ENCODE measurements around the gene NTSR2.

DNA sequence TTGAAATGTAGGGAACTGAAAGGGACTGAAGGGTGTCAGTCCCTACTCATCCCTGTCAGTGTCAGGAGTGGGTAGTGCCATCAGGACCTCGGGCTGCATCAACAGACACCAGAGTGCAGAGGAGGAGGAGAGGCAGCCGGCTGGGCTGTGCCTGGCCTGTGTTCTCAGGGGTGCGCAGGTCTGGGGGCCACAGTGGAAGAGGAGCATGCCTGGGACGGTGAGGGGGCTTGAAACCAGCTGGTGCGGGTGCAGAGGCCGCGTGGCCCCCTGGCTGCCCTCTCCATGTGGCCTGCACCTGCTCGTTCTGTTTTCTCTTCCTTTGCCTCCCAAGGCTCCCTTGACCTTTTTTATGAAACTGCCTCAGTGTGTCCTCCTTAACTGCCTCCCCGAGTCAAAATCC is 41.3 kb downstream of the NTSR2 start:
- TF ChIP-seq SREBF2 (IDR thresholded peaks at IDR 0.05; ENCODE audit: low read length) (no peak), CTCF (IDR thresholded peaks at IDR 0.05 in 2 of 3, conservative IDR thresholded peaks at IDR 0.05 in 1 of 3; ENCODE audit: control insufficient read depth in 2 of 3, extremely low read depth in 1 of 3, insufficient read depth in 1 of 3, low read depth in 3 of 3, low read length in 3 of 3) (no peak), GABPA (IDR thresholded peaks at IDR 0.05; ENCODE audit: low read depth) (no peak), EZH2 (IDR thresholded peaks at IDR 0.05; ENCODE audit: borderline replicate concordance, control insufficient read depth, low read depth, low read length) (no peak), MTA2 (IDR thresholded peaks at IDR 0.05; ENCODE audit: low read depth) (no peak), REST (IDR thresholded peaks at IDR 0.05; ENCODE audit: low read depth, low read length) (no peak), POLR2AphosphoS5 (IDR thresholded peaks at IDR 0.05; ENCODE audit: low read length) (no peak), NBN (IDR thresholded peaks at IDR 0.05) (no peak), ESRRA (IDR thresholded peaks at IDR 0.05; ENCODE audit: low read length) (no peak), HDAC2 (IDR thresholded peaks at IDR 0.05) (no peak), CREM (IDR thresholded peaks at IDR 0.05; ENCODE audit: low read depth) (no peak), PBX3 (IDR thresholded peaks at IDR 0.05; ENCODE audit: insufficient replicate concordance, low read depth, low read length) (no peak)
- TF ChIP-seq, protein P1, sequence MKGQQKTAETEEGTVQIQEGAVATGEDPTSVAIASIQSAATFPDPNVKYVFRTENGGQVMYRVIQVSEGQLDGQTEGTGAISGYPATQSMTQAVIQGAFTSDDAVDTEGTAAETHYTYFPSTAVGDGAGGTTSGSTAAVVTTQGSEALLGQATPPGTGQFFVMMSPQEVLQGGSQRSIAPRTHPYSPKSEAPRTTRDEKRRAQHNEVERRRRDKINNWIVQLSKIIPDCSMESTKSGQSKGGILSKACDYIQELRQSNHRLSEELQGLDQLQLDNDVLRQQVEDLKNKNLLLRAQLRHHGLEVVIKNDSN (IDR thresholded peaks at IDR 0.05; ENCODE audit: borderline replicate concordance, extremely low read length, insufficient read depth, low read depth, low read length): no peak
